ENCODE results near the gene CATSPERB. TPM values are rescaled to one million over a fixed set of nuclear protein-coding genes. Genes with fewer than 3 reads are reported as not detected.

CATSPERB gene
- total RNA-seq, 4 donors from 2014 or later: 1.2 to 5.1 (median 3.8) TPM; not detected in 1

GRCh38 chr14:91716999-91717398, 14.9 kb downstream of the CATSPERB start:
- Histone ChIP-seq H3K27ac (no peak overlapping the region), H3K9me3 (no peaks in the 10 kb centered on the region), H3K36me3 (no peaks in the 10 kb centered on the region), H3K27me3 (no peaks in the 10 kb centered on the region), H3K4me3 (no peak overlapping the region), H3K4me1 (no peaks in the 10 kb centered on the region)
- no peak for DNase-seq
- in situ Hi-C loops (cut with MboI; ENCODE audit: low pct_ligation_motif_present in 1 of 4, low pct_unique_long_range_greater_than_20kb in 1 of 4, low sequenced_read_pairs in 3 of 4): no loop called here
- intact Hi-C loops (cut with DNase I; ENCODE audit: low total_unique reads): no loop called here
- TF ChIP-seq, protein P1, sequence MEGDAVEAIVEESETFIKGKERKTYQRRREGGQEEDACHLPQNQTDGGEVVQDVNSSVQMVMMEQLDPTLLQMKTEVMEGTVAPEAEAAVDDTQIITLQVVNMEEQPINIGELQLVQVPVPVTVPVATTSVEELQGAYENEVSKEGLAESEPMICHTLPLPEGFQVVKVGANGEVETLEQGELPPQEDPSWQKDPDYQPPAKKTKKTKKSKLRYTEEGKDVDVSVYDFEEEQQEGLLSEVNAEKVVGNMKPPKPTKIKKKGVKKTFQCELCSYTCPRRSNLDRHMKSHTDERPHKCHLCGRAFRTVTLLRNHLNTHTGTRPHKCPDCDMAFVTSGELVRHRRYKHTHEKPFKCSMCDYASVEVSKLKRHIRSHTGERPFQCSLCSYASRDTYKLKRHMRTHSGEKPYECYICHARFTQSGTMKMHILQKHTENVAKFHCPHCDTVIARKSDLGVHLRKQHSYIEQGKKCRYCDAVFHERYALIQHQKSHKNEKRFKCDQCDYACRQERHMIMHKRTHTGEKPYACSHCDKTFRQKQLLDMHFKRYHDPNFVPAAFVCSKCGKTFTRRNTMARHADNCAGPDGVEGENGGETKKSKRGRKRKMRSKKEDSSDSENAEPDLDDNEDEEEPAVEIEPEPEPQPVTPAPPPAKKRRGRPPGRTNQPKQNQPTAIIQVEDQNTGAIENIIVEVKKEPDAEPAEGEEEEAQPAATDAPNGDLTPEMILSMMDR (IDR thresholded peaks at IDR 0.05): no peak
- no peak for TF ChIP-seq EP300 (IDR thresholded peaks at IDR 0.05; ENCODE audit: low read depth)
- TF ChIP-seq POLR2A (IDR thresholded peaks at IDR 0.05): no peak
- no peak for TF ChIP-seq POLR2AphosphoS5 (IDR thresholded peaks at IDR 0.05)
- 39% methylated on average over 1 of the region's 1 CpG; no CpG with 5 or more reads in 1 of the 2 donors for WGBS, 2 donors (ENCODE audit: low coverage in 1 of 2)

GRCh38 chr14:91714805-91715204, 17.1 kb downstream of the CATSPERB start:
- no peaks in the 10 kb centered on the region for H3K36me3 ChIP-seq
- intact Hi-C loops (cut with DNase I; ENCODE audit: low total_unique reads) (no loop called here), in situ Hi-C loops (cut with MboI; ENCODE audit: low pct_ligation_motif_present in 1 of 4, low pct_unique_long_range_greater_than_20kb in 1 of 4, low sequenced_read_pairs in 3 of 4) (no loop called here)
- no peaks in the 10 kb centered on the region for H3K9me3 ChIP-seq
- no peaks in the 10 kb centered on the region for H3K27me3 ChIP-seq
- TF ChIP-seq EP300 (IDR thresholded peaks at IDR 0.05; ENCODE audit: low read depth): no peak
- no peak for TF ChIP-seq POLR2AphosphoS5 (IDR thresholded peaks at IDR 0.05)
- no peak for TF ChIP-seq POLR2A (IDR thresholded peaks at IDR 0.05)
- TF ChIP-seq, protein P1 (IDR thresholded peaks at IDR 0.05): no peak
- 77 to 79% methylated on average over 6 of the region's 6 CpGs for WGBS, 2 donors (ENCODE audit: low coverage in 1 of 2)
- no peak for DNase-seq
- no peaks in the 10 kb centered on the region for H3K4me1 ChIP-seq
- H3K27ac ChIP-seq: no peak overlapping the region
- H3K4me3 ChIP-seq: no peak overlapping the region

DNA sequence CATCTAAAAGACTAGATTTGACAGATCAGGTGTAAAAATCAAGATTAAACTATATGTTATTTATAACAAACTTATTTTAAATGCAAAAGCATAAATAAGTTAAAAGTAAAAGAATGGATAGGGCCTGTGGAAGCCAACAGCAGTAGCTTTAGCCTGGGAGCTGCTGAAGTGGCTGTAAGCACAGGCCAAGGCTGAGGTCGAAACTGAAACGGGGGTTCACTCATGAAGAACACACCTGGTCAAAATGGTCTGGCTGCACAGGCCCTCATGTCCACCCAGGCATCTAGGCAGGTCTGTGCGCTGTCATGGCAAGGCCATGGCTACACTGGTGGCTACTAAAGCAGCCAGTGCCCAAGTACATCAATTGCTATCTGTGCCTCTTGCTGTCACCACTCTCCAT, 23.1 kb downstream of the CATSPERB start:
- Histone ChIP-seq H3K27me3 (no peaks in the 10 kb centered on the region), H3K36me3 (no peaks in the 10 kb centered on the region), H3K4me1 (no peaks in the 10 kb centered on the region), H3K27ac (no peak overlapping the region), H3K4me3 (no peak overlapping the region), H3K9me3 (no peaks in the 10 kb centered on the region)
- WGBS, 2 donors (ENCODE audit: low coverage in 1 of 2): 82 to 100% methylated on average over 2 to 3 of the region's 3 CpGs
- intact Hi-C loops (cut with DNase I; ENCODE audit: low total_unique reads) (no loop called here), in situ Hi-C loops (cut with MboI; ENCODE audit: low pct_ligation_motif_present in 1 of 4, low pct_unique_long_range_greater_than_20kb in 1 of 4, low sequenced_read_pairs in 3 of 4) (no loop called here)
- peak; percentile 18 for DNase-seq
- TF ChIP-seq EP300 (IDR thresholded peaks at IDR 0.05; ENCODE audit: low read depth) (no peak), POLR2AphosphoS5 (IDR thresholded peaks at IDR 0.05) (no peak), POLR2A (IDR thresholded peaks at IDR 0.05) (no peak)
- TF ChIP-seq, protein P1 (IDR thresholded peaks at IDR 0.05): no peak

GRCh38 chr14:91706996-91707395, 24.9 kb downstream of the CATSPERB start:
- in situ Hi-C loops (cut with MboI; ENCODE audit: low pct_ligation_motif_present in 1 of 4, low pct_unique_long_range_greater_than_20kb in 1 of 4, low sequenced_read_pairs in 3 of 4) (no loop called here), intact Hi-C loops (cut with DNase I; ENCODE audit: low total_unique reads) (no loop called here)
- H3K27ac ChIP-seq: no peak overlapping the region
- H3K9me3 ChIP-seq: no peaks in the 10 kb centered on the region
- TF ChIP-seq EP300 (IDR thresholded peaks at IDR 0.05; ENCODE audit: low read depth) (no peak), POLR2A (IDR thresholded peaks at IDR 0.05) (no peak), POLR2AphosphoS5 (IDR thresholded peaks at IDR 0.05) (no peak)
- TF ChIP-seq, protein P1 (IDR thresholded peaks at IDR 0.05): no peak
- DNase-seq: no peak
- H3K27me3 ChIP-seq: no peaks in the 10 kb centered on the region
- H3K36me3 ChIP-seq: no peaks in the 10 kb centered on the region
- no peak overlapping the region for H3K4me3 ChIP-seq
- no peaks in the 10 kb centered on the region for H3K4me1 ChIP-seq

Data from transverse colon (tissue), 4 donors.